ENCODE results near the gene FAM78B. TPM values are rescaled to one million over a fixed set of nuclear protein-coding genes. Genes with fewer than 3 reads are reported as not detected.

Gene FAM78B
- total RNA-seq, 2 experiments from 2014 or later, result 0.11 TPM; not detected in 1

DNA sequence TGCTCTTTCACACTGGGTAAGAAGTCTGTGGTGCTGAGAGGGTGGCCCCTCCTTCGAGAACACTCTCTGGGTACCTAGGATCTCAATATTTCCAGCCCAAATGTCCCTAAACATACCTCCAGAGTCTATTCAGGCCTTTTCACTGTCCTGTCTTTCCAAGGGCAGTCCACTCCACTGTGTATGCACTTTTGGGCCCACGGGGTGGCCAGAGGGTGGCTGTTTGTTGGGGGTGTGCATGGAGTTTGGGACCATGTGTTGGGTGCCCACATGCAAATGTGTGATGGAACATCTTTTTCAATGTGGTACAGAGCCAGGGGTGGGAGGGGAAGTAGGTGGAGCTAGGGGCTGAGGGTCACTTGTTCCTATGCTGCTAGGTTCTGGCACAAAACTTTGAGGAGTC lies 87.5 kb downstream of the FAM78B start:
- ChIA-PET CTCF (no interaction called here), POLR2A (no interaction called here)
- Histone ChIP-seq H3K9me3 (ENCODE audit: control insufficient read depth in 1 of 2, insufficient read depth in 1 of 2, low read length in 2 of 2) (peaks cover 0 to 4% of the 10 kb centered on the region in 2 experiments), H3K36me3 (ENCODE audit: insufficient read depth, low read length) (no peaks in the 10 kb centered on the region), H3K4me3 (ENCODE audit: low read length) (no peak overlapping the region), H3K4me1 (ENCODE audit: insufficient read depth, low read length) (peaks cover 25% of the 10 kb centered on the region), H3K27me3 (ENCODE audit: control insufficient read depth in 1 of 2, insufficient read depth in 2 of 2, low read length in 2 of 2) (no peaks in the 10 kb centered on the region), H3K27ac (ENCODE audit: low read depth in 1 of 2, low read length in 2 of 2) (no peak overlapping the region)
- Mint-ChIP-seq H3K9me3 (no peaks in the 10 kb centered on the region), H3K4me3 (no peak overlapping the region), H3K36me3 (ENCODE audit: low read depth) (no peaks in the 10 kb centered on the region), H3K4me1 (ENCODE audit: low read depth) (peaks cover 40% of the 10 kb centered on the region), H3K27ac (no peak overlapping the region), H3K27me3 (no peaks in the 10 kb centered on the region)
- ATAC-seq (ENCODE audit: poor library complexity) (no peak), DNase-seq (no peak)
- intact Hi-C loops (cut with DNase I, micrococcal nuclease), result no loop called here
- TF ChIP-seq, protein P1, sequence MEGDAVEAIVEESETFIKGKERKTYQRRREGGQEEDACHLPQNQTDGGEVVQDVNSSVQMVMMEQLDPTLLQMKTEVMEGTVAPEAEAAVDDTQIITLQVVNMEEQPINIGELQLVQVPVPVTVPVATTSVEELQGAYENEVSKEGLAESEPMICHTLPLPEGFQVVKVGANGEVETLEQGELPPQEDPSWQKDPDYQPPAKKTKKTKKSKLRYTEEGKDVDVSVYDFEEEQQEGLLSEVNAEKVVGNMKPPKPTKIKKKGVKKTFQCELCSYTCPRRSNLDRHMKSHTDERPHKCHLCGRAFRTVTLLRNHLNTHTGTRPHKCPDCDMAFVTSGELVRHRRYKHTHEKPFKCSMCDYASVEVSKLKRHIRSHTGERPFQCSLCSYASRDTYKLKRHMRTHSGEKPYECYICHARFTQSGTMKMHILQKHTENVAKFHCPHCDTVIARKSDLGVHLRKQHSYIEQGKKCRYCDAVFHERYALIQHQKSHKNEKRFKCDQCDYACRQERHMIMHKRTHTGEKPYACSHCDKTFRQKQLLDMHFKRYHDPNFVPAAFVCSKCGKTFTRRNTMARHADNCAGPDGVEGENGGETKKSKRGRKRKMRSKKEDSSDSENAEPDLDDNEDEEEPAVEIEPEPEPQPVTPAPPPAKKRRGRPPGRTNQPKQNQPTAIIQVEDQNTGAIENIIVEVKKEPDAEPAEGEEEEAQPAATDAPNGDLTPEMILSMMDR (IDR thresholded peaks at IDR 0.05), result no peak

DNA sequence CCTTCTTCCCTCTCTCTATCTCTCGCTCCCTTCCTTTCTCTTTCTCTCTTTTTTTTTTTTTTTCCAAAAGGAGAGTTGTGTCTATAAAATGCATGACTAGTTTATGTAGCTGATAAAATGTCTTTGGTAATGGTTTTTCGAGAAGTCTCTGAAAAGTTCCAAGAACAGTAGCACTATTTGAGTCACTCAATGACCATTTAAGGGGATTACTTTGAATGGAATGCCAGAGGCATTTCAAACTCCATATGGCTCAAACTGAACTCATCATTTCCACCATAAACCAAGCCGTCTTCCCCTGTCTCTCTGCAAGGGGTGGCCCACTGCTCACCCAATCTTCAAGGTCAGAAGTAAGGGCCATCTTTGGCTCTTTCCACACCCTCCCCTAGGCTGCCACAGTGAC lies 93.3 kb downstream of the FAM78B start:
- POLR2A ChIA-PET, result no interaction called here
- CTCF ChIA-PET, result no interaction called here
- H3K27me3 ChIP-seq (ENCODE audit: control insufficient read depth in 1 of 2, insufficient read depth in 2 of 2, low read length in 2 of 2), result no peaks in the 10 kb centered on the region

DNA sequence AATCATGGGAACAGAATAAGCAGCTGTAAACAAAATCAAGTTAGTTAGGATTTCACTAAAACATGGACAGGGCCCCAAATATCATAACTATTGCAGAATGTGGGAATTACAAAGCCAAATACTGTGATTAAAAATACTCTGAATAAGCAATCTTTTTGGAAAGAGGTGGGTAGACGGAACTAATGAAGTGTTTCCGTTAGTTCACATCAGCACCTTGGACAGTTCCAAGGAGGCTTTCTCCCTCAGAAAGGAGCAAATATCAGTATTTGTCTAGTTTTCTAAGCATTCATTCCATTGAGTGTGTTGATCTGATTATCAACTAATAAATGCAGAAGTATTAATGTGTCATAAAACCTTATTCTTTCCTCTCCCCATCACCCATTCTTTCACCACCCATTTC lies 97.4 kb downstream of the FAM78B start:
- H3K4me3 Mint-ChIP-seq, result no peak overlapping the region
- H3K27me3 ChIP-seq (ENCODE audit: control insufficient read depth in 1 of 2, insufficient read depth in 2 of 2, low read length in 2 of 2), result no peaks in the 10 kb centered on the region
- peaks cover 2% of the 10 kb centered on the region for H3K9me3 Mint-ChIP-seq
- no peak overlapping the region for H3K27ac ChIP-seq (ENCODE audit: low read depth in 1 of 2, low read length in 2 of 2)
- no peak overlapping the region for H3K4me3 ChIP-seq (ENCODE audit: low read length)
- intact Hi-C loops (cut with DNase I, micrococcal nuclease), result no loop called here
- H3K36me3 Mint-ChIP-seq (ENCODE audit: low read depth), result no peaks in the 10 kb centered on the region
- H3K36me3 ChIP-seq (ENCODE audit: insufficient read depth, low read length), result no peaks in the 10 kb centered on the region
- CTCF ChIA-PET, result no interaction called here
- no peak overlapping the region for H3K27ac Mint-ChIP-seq
- TF ChIP-seq, protein P1 (IDR thresholded peaks at IDR 0.05), result no peak
- POLR2A ChIA-PET, result no interaction called here
- no peaks in the 10 kb centered on the region for H3K4me1 Mint-ChIP-seq (ENCODE audit: low read depth)
- H3K9me3 ChIP-seq (ENCODE audit: control insufficient read depth in 1 of 2, insufficient read depth in 1 of 2, low read length in 2 of 2), result peaks cover 0 to 5% of the 10 kb centered on the region in 2 experiments
- H3K27me3 Mint-ChIP-seq, result no peaks in the 10 kb centered on the region
- DNase-seq (no peak), ATAC-seq (ENCODE audit: poor library complexity) (no peak)
- no peaks in the 10 kb centered on the region for H3K4me1 ChIP-seq (ENCODE audit: insufficient read depth, low read length)

More for the DNA sequence above, 93.3 kb downstream of the FAM78B start:
- ATAC-seq (ENCODE audit: poor library complexity) (no peak), DNase-seq (no peak)
- intact Hi-C loops (cut with DNase I, micrococcal nuclease), result no loop called here
- H3K27ac ChIP-seq (ENCODE audit: low read depth in 1 of 2, low read length in 2 of 2), result no peak overlapping the region
- Mint-ChIP-seq H3K27ac (no peak overlapping the region), H3K4me3 (no peak overlapping the region), H3K9me3 (peaks cover 2% of the 10 kb centered on the region), H3K27me3 (no peaks in the 10 kb centered on the region), H3K4me1 (ENCODE audit: low read depth) (no peaks in the 10 kb centered on the region), H3K36me3 (ENCODE audit: low read depth) (no peaks in the 10 kb centered on the region)
- H3K4me1 ChIP-seq (ENCODE audit: insufficient read depth, low read length), result no peaks in the 10 kb centered on the region
- no peak overlapping the region for H3K4me3 ChIP-seq (ENCODE audit: low read length)
- H3K9me3 ChIP-seq (ENCODE audit: control insufficient read depth in 1 of 2, insufficient read depth in 1 of 2, low read length in 2 of 2), result peaks cover 0 to 5% of the 10 kb centered on the region in 2 experiments
- TF ChIP-seq, protein P1 (IDR thresholded peaks at IDR 0.05), result no peak
- H3K36me3 ChIP-seq (ENCODE audit: insufficient read depth, low read length), result no peaks in the 10 kb centered on the region
